ENCODE data around the gene TENM4. TPM values are rescaled to one million over a fixed set of nuclear protein-coding genes. Genes with fewer than 3 reads are reported as not detected.

TENM4 gene
- total RNA-seq, 1 donor from 2014 or later, result not detected

DNA sequence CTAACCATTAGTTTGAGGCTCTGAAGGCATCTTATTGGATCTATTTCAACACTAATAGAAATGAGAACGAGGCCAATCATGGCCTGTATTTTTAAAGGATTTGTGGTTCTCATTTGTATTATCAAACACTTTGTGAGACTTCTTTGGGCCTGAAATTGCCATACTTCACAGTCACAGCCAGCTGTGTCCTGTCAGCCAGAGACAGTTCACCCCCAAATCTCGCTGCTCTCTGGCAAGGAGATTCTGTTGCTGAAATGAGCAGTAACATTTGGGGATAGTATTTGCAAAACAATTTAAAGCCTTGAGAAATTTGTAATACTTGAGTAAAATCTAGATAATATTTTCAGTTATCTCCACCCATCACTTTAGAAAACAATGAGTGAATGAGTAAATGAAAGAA is 26.9 kb upstream of the TENM4 start:
- Mint-ChIP-seq H3K9me3 (no peaks in the 10 kb centered on the region), H3K36me3 (ENCODE audit: low read depth) (no peaks in the 10 kb centered on the region), H3K4me3 (ENCODE audit: low read depth) (no peak overlapping the region), H3K27me3 (ENCODE audit: low read depth) (no peaks in the 10 kb centered on the region), H3K27ac (no peak overlapping the region), H3K4me1 (ENCODE audit: low read depth) (no peaks in the 10 kb centered on the region)
- DNase-seq (ENCODE audit: low spot score), result no peak
- intact Hi-C loops (cut with micrococcal nuclease), result no loop called here

DNA sequence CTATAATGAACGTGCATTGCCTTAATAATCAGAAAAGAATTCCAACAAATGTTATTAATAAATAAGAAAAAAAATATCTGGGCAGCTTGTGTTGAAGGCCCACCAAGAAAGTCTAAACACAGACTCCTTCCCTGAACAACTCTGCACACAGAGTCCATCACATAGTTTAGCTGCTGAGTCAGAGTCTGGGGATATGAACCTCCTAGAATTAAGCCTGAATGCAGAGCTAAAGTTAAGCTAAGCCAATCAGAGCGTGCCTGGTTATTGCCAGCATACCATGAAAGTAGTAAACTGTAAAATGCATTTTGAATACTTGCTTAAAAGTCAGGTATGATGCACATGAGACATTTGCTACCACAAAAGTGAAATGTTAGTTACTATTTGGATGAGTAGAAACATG is 25.6 kb upstream of the TENM4 start:
- Mint-ChIP-seq H3K9me3 (no peaks in the 10 kb centered on the region), H3K4me3 (ENCODE audit: low read depth) (no peak overlapping the region), H3K4me1 (ENCODE audit: low read depth) (no peaks in the 10 kb centered on the region), H3K27me3 (ENCODE audit: low read depth) (no peaks in the 10 kb centered on the region), H3K36me3 (ENCODE audit: low read depth) (no peaks in the 10 kb centered on the region), H3K27ac (no peak overlapping the region)
- no peak for DNase-seq (ENCODE audit: low spot score)
- intact Hi-C loops (cut with micrococcal nuclease), result no loop called here

DNA sequence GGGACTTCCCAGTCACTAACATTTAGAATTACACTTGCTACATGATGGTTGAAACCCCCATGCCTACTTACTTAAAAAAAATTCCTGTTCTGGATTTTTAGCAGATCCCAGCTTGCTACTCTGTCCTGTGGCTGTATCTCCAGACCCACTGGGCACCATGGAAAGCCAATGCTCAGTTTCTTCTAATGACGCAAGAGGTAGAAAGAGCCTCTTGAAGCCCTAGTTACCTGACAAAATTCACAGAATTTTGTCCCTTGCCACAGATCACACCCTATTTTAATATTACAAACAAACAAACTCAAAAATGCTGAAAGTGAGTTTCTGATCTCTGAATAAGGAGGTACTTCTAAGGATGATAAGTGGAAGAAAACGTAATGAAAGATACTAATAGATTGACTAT is 24.3 kb upstream of the TENM4 start:
- intact Hi-C loops (cut with micrococcal nuclease), result no loop called here
- no peaks in the 10 kb centered on the region for H3K9me3 Mint-ChIP-seq

DNA sequence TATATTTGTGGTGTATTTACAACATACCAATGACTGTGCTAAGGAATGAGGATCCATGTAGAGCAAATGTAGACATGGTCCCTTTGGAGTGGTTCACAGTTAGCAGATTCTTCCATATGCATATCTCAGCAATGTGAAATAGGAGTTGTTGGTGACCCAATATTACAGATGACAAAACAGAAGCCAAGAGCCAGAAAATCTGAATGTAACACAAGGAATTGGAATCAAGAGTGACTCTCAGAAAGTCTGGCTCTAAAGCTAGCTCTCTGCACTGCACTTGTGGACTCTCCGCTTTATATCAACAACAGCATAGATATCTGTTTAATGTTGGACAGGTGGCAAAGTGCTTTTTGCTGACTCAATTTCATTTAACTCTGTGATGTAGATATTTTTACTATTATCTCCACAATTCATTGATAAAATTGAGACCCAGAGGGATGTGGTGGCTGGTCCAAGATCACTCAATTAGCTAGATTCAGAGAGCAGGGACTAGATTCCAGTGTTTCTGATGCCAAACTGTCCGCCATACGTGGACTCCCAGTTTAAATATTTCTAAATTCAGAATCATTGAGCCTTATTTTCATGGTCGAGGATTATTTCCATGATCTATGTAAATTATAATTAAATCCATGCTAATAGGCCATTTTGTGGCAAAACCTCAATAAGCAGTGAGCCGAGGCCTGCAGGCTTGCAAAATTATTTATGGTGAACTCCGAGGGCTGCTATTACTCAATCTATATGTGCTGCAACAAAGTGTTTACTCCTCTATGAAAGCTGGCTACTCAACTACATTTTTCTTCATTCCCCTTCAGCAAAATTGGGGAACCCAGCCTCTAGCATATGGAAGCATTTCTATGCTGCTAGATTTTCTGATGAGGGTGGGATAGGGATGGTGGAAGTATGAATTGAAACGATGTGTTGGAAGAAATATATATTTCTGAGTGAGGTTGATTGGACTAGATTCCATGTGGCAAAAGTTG is 21.1 kb upstream of the TENM4 start:
- intact Hi-C loops (cut with micrococcal nuclease), result no loop called here
- H3K27ac Mint-ChIP-seq, result no peak overlapping the region

More for the DNA sequence above, 24.3 kb upstream of the TENM4 start:
- no peaks in the 10 kb centered on the region for H3K4me1 Mint-ChIP-seq (ENCODE audit: low read depth)
- DNase-seq (ENCODE audit: low spot score), result no peak
- H3K4me3 Mint-ChIP-seq (ENCODE audit: low read depth), result no peak overlapping the region
- H3K27ac Mint-ChIP-seq, result no peak overlapping the region
- no peaks in the 10 kb centered on the region for H3K36me3 Mint-ChIP-seq (ENCODE audit: low read depth)
- H3K27me3 Mint-ChIP-seq (ENCODE audit: low read depth), result no peaks in the 10 kb centered on the region

DNA sequence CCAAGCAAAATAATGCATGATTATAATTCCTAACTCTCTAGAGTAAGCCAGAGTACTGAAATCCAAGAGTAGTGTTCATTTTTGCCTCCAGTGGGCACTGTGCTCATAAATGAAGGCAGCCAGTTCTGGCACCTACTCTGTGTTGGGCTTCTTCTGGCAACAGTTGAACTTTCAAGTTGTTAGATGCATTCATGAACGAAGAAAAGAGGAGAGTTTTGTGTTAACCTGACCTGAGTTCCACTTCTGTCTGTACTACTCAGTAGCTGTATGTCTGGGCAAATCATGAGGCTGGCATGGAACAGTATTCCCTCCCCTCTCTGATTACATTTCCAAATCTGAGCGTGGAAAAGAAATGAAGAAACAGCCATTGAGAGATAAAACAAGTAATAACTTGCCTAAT is 20.3 kb upstream of the TENM4 start:
- no peaks in the 10 kb centered on the region for H3K36me3 Mint-ChIP-seq (ENCODE audit: low read depth)
- H3K4me1 Mint-ChIP-seq (ENCODE audit: low read depth), result no peaks in the 10 kb centered on the region
- no peaks in the 10 kb centered on the region for H3K27me3 Mint-ChIP-seq (ENCODE audit: low read depth)
- no peaks in the 10 kb centered on the region for H3K9me3 Mint-ChIP-seq
- H3K27ac Mint-ChIP-seq, result no peak overlapping the region
- no peak overlapping the region for H3K4me3 Mint-ChIP-seq (ENCODE audit: low read depth)
- intact Hi-C loops (cut with micrococcal nuclease), result no loop called here
- DNase-seq (ENCODE audit: low spot score), result no peak

More for the DNA sequence above, 21.1 kb upstream of the TENM4 start:
- no peak overlapping the region for H3K4me3 Mint-ChIP-seq (ENCODE audit: low read depth)
- no peaks in the 10 kb centered on the region for H3K9me3 Mint-ChIP-seq
- H3K27me3 Mint-ChIP-seq (ENCODE audit: low read depth), result no peaks in the 10 kb centered on the region
- DNase-seq (ENCODE audit: low spot score), result no peak
- no peaks in the 10 kb centered on the region for H3K4me1 Mint-ChIP-seq (ENCODE audit: low read depth)
- no peaks in the 10 kb centered on the region for H3K36me3 Mint-ChIP-seq (ENCODE audit: low read depth)

DNA sequence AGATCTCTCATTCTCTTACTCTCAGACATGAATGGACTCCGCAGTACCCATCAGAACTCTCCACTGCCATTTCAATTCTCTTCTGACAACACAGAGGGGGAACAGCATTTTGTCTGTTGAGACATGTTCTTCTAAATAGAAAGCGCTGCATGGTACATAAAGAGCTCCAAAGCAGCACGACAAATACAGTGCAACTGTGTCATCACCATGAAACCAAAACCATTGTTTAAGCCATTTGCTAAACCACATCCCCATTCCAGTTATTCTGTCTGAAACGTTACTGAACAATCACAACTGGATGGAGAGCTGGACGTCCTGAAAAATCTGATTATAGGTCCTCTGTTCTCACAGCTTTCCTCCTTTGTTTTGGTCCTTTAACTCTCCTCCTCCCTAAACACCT is 17.9 kb upstream of the TENM4 start:
- DNase-seq (ENCODE audit: low spot score), result no peak
- Mint-ChIP-seq H3K27me3 (ENCODE audit: low read depth) (peaks cover 2% of the 10 kb centered on the region), H3K36me3 (ENCODE audit: low read depth) (no peaks in the 10 kb centered on the region), H3K4me3 (ENCODE audit: low read depth) (no peak overlapping the region), H3K27ac (no peak overlapping the region), H3K9me3 (no peaks in the 10 kb centered on the region), H3K4me1 (ENCODE audit: low read depth) (no peaks in the 10 kb centered on the region)
- intact Hi-C loops (cut with micrococcal nuclease), result no loop called here

DNA sequence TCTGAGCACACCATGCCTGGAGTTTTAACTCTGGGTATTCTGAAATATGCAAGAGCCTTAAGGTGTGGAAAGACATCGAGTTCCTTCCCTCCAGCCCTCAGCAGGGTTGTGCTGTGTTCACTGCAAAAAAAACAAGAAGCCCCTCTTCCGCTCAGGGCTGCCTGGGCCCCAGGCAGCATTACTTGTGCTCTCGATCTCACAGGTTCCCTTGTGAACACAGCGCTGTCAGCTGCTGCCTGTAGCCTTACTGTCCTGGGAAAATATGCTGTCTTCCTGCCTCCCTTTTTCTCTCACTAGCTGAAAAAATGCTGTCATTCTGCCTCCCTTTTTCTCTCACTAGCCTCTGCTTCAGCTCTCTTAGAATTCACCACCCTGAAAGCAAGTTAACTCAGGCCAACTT is 15.7 kb upstream of the TENM4 start:
- H3K9me3 Mint-ChIP-seq, result no peaks in the 10 kb centered on the region
- H3K4me1 Mint-ChIP-seq (ENCODE audit: low read depth), result no peaks in the 10 kb centered on the region
- no peaks in the 10 kb centered on the region for H3K36me3 Mint-ChIP-seq (ENCODE audit: low read depth)
- H3K27ac Mint-ChIP-seq, result no peak overlapping the region
- intact Hi-C loops (cut with micrococcal nuclease), result no loop called here
- H3K27me3 Mint-ChIP-seq (ENCODE audit: low read depth), result peaks cover 2% of the 10 kb centered on the region
- DNase-seq (ENCODE audit: low spot score), result no peak
- H3K4me3 Mint-ChIP-seq (ENCODE audit: low read depth), result no peak overlapping the region

DNA sequence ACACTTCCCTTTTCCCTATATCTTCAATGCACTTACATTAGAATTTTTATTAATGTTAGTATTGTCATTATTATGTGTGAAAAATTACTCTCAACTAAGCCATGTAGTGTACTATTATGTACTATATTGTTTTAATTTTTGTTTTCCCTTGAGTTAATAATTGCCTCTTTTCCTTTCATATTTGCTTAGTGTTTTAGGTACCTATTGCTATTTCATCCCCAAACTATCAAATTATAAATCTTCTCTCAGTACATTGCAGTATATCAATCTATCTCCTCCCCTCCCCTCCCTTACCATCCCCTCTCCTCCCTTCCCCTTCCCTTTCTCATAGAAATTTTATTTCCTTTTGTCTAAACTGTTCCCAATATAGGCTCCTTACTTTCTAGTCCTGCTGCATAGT is 12.8 kb upstream of the TENM4 start:
- Mint-ChIP-seq H3K9me3 (no peaks in the 10 kb centered on the region), H3K4me1 (ENCODE audit: low read depth) (no peaks in the 10 kb centered on the region), H3K27ac (no peak overlapping the region), H3K36me3 (ENCODE audit: low read depth) (no peaks in the 10 kb centered on the region), H3K27me3 (ENCODE audit: low read depth) (peaks cover 3% of the 10 kb centered on the region), H3K4me3 (ENCODE audit: low read depth) (no peak overlapping the region)
- intact Hi-C loops (cut with micrococcal nuclease), result no loop called here
- DNase-seq (ENCODE audit: low spot score), result no peak

DNA sequence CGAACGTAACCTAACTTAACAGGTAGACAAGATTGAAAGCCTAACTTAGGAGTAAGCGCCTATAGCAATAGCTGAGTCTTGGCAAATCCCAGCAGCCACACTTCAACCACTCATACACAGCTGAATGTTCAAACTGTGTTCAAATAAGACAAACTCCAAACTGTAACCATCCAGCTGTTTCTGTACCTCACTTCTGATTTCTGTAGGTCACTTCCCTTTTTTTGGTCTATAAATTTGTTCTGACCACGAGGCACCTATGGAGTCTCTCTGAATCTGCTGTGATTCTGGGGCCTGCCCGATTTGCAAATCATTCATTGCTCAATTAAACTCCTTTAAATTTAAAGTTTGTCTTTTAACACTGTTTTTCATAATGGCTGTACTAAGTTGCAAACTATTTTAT is 8.2 kb upstream of the TENM4 start:
- no peak overlapping the region for H3K27ac Mint-ChIP-seq
- H3K9me3 Mint-ChIP-seq, result no peaks in the 10 kb centered on the region
- no peaks in the 10 kb centered on the region for H3K4me1 Mint-ChIP-seq (ENCODE audit: low read depth)
- DNase-seq (ENCODE audit: low spot score), result no peak
- no peak overlapping the region for H3K4me3 Mint-ChIP-seq (ENCODE audit: low read depth)
- H3K36me3 Mint-ChIP-seq (ENCODE audit: low read depth), result no peaks in the 10 kb centered on the region
- H3K27me3 Mint-ChIP-seq (ENCODE audit: low read depth), result peaks cover 8% of the 10 kb centered on the region
- intact Hi-C loops (cut with micrococcal nuclease), result no loop called here

DNA sequence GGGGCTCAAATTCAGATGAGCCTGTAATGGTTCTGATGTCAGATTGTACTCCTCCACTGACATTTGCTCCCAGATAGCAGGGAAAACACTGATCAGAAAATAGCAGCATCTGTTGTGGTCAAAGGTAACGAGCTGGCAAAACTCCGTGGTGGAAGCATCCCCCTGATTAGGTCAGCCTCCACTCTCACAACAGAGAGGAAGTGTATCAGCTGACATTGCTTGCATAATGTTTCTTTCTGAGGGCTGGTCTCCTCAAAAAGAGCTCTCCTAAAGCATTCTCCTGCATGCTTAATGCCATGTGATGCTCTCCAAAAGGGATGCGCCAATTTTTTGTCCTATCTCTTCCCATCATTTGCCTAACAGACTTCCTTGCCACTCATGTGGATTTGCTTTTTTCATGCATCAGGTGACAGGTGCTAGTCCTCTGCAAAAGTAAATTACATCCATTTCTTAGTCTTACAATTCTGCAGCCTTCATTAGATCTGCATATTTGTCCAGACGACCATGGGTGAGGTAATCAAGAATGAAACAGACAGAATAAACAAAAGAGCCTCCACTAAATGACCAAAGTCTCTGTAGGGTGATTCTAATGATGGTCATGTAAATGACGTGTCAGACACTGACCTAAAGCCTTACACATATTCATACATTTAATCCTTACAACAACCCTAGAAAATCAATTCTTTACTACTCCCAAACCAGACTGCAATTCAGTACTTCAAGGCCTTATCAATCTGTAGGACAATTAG is 6.4 kb upstream of the TENM4 start:
- DNase-seq (ENCODE audit: low spot score), result no peak
- H3K36me3 Mint-ChIP-seq (ENCODE audit: low read depth), result no peaks in the 10 kb centered on the region
- H3K4me1 Mint-ChIP-seq (ENCODE audit: low read depth), result no peaks in the 10 kb centered on the region
- H3K4me3 Mint-ChIP-seq (ENCODE audit: low read depth), result no peak overlapping the region
- peaks cover 23% of the 10 kb centered on the region for H3K27me3 Mint-ChIP-seq (ENCODE audit: low read depth)
- intact Hi-C loops (cut with micrococcal nuclease), result no loop called here
- H3K27ac Mint-ChIP-seq, result no peak overlapping the region
- no peaks in the 10 kb centered on the region for H3K9me3 Mint-ChIP-seq

DNA sequence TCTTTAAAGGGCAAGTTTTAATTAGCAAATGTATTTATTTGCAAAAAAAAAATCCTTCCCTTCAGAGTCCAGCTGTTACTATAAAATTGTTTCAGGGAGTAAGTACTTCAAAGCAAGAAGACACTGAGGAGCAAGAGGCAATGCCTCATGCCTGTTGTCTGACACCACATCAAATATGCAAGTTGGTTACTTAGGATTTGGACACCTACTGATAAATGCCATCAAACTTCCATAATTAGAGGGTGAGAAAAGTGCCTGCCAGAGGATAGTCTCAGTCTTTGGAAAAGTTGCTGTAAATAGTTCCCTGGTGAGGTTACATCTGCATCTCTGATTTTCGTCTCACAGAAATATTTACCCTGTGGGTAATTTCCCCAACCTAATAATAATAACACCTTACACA is 4.1 kb upstream of the TENM4 start:
- Mint-ChIP-seq H3K27ac (no peak overlapping the region), H3K27me3 (ENCODE audit: low read depth) (peaks cover 37% of the 10 kb centered on the region), H3K4me1 (ENCODE audit: low read depth) (no peaks in the 10 kb centered on the region), H3K4me3 (ENCODE audit: low read depth) (no peak overlapping the region), H3K36me3 (ENCODE audit: low read depth) (no peaks in the 10 kb centered on the region), H3K9me3 (no peaks in the 10 kb centered on the region)
- intact Hi-C loops (cut with micrococcal nuclease), result no loop called here
- DNase-seq (ENCODE audit: low spot score), result no peak

DNA sequence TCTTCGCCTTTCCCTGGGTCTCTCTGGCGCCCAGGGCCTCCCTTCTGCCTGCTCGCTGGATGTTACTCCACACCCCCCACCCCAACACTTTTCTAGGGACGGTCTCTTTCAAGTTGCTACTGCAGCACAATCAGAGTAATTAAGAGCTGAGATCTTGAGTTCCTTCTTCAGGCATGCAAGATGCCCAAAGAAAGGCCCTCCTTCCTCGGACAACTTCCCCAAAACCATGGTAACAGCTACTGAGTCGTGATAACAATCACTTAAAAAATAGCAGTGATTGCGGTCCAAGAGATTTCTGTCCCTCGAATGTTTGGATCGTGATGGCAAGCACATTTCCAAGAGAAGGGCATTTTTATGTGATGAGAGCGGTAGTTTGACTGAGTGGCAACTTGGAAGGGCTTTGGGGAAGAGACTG is 638 bp upstream of the TENM4 start:
- H3K9me3 Mint-ChIP-seq, result no peaks in the 10 kb centered on the region
- H3K27ac Mint-ChIP-seq, result no peak overlapping the region
- DNase-seq (ENCODE audit: low spot score), result no peak
- no peak overlapping the region for H3K4me3 Mint-ChIP-seq (ENCODE audit: low read depth)
- intact Hi-C loops (cut with micrococcal nuclease), result no loop called here
- H3K36me3 Mint-ChIP-seq (ENCODE audit: low read depth), result no peaks in the 10 kb centered on the region
- no peaks in the 10 kb centered on the region for H3K4me1 Mint-ChIP-seq (ENCODE audit: low read depth)
- H3K27me3 Mint-ChIP-seq (ENCODE audit: low read depth), result peaks cover 57% of the 10 kb centered on the region

DNA sequence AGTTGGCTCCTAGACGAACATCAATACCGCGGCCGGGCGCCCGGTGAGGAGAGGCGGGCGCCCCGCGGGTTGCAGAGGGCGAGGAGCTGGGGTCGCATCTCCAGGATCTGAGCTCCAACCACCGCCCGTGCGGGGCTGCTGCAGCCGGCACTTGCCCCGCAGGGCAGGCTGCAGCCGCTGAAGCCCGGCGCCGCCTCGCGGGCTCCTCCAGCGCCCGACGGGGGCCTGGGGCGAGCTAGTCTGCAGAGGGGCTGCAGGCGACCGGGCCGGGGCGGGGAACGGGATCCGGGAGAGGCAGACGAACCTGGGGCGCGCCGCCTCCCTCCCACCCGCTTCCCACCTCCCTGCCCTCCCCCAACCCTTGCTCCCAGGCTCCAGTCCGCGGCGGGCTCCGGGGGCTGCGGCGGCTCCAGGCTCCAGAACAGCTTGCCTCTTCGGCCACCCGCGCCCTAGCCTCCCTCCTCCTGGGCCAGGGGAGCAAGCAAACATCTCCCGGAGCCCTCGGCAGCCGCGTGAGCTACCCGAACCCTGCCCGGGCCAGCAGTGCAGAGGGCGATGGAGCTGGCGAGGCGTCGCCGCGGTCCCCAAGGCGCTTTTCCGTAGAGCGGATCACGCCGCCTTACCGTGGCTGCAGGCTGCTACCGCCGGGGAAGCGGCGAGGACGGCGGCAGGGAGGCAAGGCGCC is 802 bp downstream of the TENM4 start:
- H3K27me3 Mint-ChIP-seq (ENCODE audit: low read depth), result peaks cover 70% of the 10 kb centered on the region
- DNase-seq (ENCODE audit: low spot score), result no peak
- no peaks in the 10 kb centered on the region for H3K36me3 Mint-ChIP-seq (ENCODE audit: low read depth)
- no peaks in the 10 kb centered on the region for H3K9me3 Mint-ChIP-seq
- no peaks in the 10 kb centered on the region for H3K4me1 Mint-ChIP-seq (ENCODE audit: low read depth)
- no peak overlapping the region for H3K27ac Mint-ChIP-seq
- intact Hi-C loops (cut with micrococcal nuclease), result no loop called here
- H3K4me3 Mint-ChIP-seq (ENCODE audit: low read depth), result no peak overlapping the region

All from activated T-helper 2 cell treated with anti-CD3 and anti-CD28 coated beads, Interferon-gamma antibody, Interleukin-2, Interleukin-4, amounts not matched to agents 10 μg/mL and 5 μg/mL and 100 μg/mL, durations not matched to agents 14 hours and 24 hours and 36 hours (primary cell).